Right cardiac atrium (tissue), 5 donors: Measurements from ENCODE around the gene NKAPL. TPM values are rescaled to one million over a fixed set of nuclear protein-coding genes. Genes with fewer than 3 reads are reported as not detected.

Experiments used
- ATAC-seq, 2 donors: fragments of 200-7000 bp; cut with Tn5 transposase; one replicate each; pipeline versions ENCODE4 v1.8.0 to v1.9.1; 2020; ENCODE audit warnings: moderate library complexity in 2 of 2, mild to moderate bottlenecking in 1 of 2
- DNase-seq, 3 donors: peaks; one replicate each; pipeline ENCODE4 v3.0.0-alpha.2; 2020
- H3K27ac ChIP-seq: one replicate; pipeline ENCODE4 v1.5.1; 2013; ENCODE audit warnings: mild to moderate bottlenecking, low read length, control low read depth, moderate library complexity
- H3K27me3 ChIP-seq: one replicate; pipeline ENCODE4 v1.6.1; 2013; ENCODE audit not compliant: control insufficient read depth, insufficient read depth
- H3K4me1 ChIP-seq: one replicate; pipeline ENCODE4 v1.6.1; 2013; ENCODE audit warnings: low read length; ENCODE audit not compliant: control insufficient read depth, insufficient read depth
- H3K4me3 ChIP-seq: one replicate; pipeline ENCODE4 v1.5.1; 2013; ENCODE audit warnings: low read length, control low read depth
- H3K9me3 ChIP-seq: one replicate; pipeline ENCODE4 v1.6.1; 2013; ENCODE audit warnings: low read length; ENCODE audit not compliant: control insufficient read depth
- WGBS: extraction: QIAGEN DNeasy Blood & Tissue Kit; methylation state at CpG from one replicate; pipeline ENCODE4 v1.1.7; 2013; 5-methylcytosine and 5-hydroxymethylcytosine counted together
- intact Hi-C, 4 donors: fragments of 100-400 bp; cut with DNase I; formaldehyde crosslinking; loops; one replicate each; pipeline versions ENCODE4 v1.11.0 to v1.14.0; 2022 to 2023
- polyA plus RNA-seq: library from polyadenylated mRNA; stranded (reverse); fragments of 200-250 nt; gene quantifications from one replicate; pipeline ENCODE4 v1.2.3, GENCODE V29; 2013
- total RNA-seq, 4 donors: library from RNA; stranded (reverse); fragmentation: NEBNext Ultra II Directional; extraction: Animal tissue kit (Norgen Biotek cat#: 25700); gene quantifications; one replicate each; pipeline ENCODE4 v1.2.1, GENCODE V29; 2021
- donor health status: healthy with polysubstance abuse.
- donor health status: DM: no; HTN: yes; CAD: no.
- donor health status: DM: no; HTN: no; CAD: no.
- donor health status: DM: no; HTN: yes; CAD: no; lungs with severe emphysema.
- donor health status: DM: yes; HTN: yes; CAD: no.

Gene NKAPL
- total and polyA plus RNA-seq, 5 donors = 5.5 to 6.4 (median 6.1) TPM

- intact Hi-C loops = loop anchor here in 1 of 4 donors (10.0 kb wide), 1 partner anchor 76 kb away; the partner anchor contains the start of gene ZKSCAN8
- Histone ChIP-seq H3K4me3 (no peak overlapping the region), H3K4me1 (no peaks in the 10 kb centered on the region), H3K9me3 (no peaks in the 10 kb centered on the region), H3K27ac (no peak overlapping the region), H3K27me3 (no peaks in the 10 kb centered on the region)
- no peak for ATAC-seq
- no peak for DNase-seq
- WGBS = 26% methylated on average over 6 of the region's 6 CpGs
These were observed 38.6 kb upstream of the NKAPL start for GRCh38 chr6:28220257-28221133.

- ATAC-seq (no peak), DNase-seq (no peak)
- 51% methylated on average over 9 of the region's 9 CpGs for WGBS
- peaks cover 2% of the 10 kb centered on the region for H3K4me1 ChIP-seq
- H3K9me3 ChIP-seq = no peaks in the 10 kb centered on the region
- intact Hi-C loops = loop anchor here in 1 of 4 donors (10.0 kb wide), 1 partner anchor 80 kb away; the partner anchor contains the start of gene ZKSCAN8
- H3K4me3 ChIP-seq = peak overlapping the region; percentile 54
- no peaks in the 10 kb centered on the region for H3K27me3 ChIP-seq
- peak overlapping the region; percentile 16 for H3K27ac ChIP-seq
These were observed 34.7 kb upstream of the NKAPL start for GRCh38 chr6:28224131-28225055.

- Histone ChIP-seq H3K27me3 (no peaks in the 10 kb centered on the region), H3K9me3 (no peaks in the 10 kb centered on the region), H3K27ac (peak within 1 kb of the TSS; percentile 54), H3K4me1 (peaks cover 2% of the 10 kb centered on the region), H3K4me3 (peak within 1 kb of the TSS; percentile 54)
- under 1% methylated on average over 45 of the region's 45 CpGs for WGBS
- DNase-seq (peak; percentile 90 to 95 (median 93)), ATAC-seq (peak; percentile 97 to 99)
- intact Hi-C loops = loop anchor here in 1 of 4 donors (10.0 kb wide), 1 partner anchor 80 kb away; the partner anchor contains the start of gene ZKSCAN8
These were observed 33.9 kb upstream of the NKAPL start, which contains the start of gene ZSCAN9 for GRCh38 chr6:28225056-28225834. Gene ZSCAN9 (plus strand): TSS chr6:28225275. CDS start chr6:28227085, 1,810 bp downstream.

- ATAC-seq = no peak
- no peak overlapping the region for H3K27ac ChIP-seq
- 92% methylated on average over 2 of the region's 2 CpGs for WGBS
- H3K9me3 ChIP-seq = no peaks in the 10 kb centered on the region
- H3K27me3 ChIP-seq = no peaks in the 10 kb centered on the region
- H3K4me1 ChIP-seq = peaks cover 2% of the 10 kb centered on the region
- no peak overlapping the region for H3K4me3 ChIP-seq
- intact Hi-C loops = loop anchor here in 1 of 4 donors (10.0 kb wide), 1 partner anchor 82 kb away; the partner anchor contains the start of gene ZKSCAN8
- DNase-seq = no peak
These were observed 32.6 kb upstream of the NKAPL start for GRCh38 chr6:28226460-28226859.

GRCh38 chr6:28232785-28233184 lies 26.3 kb upstream of the NKAPL start:
- no peaks in the 10 kb centered on the region for H3K27me3 ChIP-seq
- H3K4me1 ChIP-seq = peaks cover 1% of the 10 kb centered on the region
- H3K4me3 ChIP-seq = no peak overlapping the region
- H3K9me3 ChIP-seq = no peaks in the 10 kb centered on the region
- 95% methylated on average over 11 of the region's 11 CpGs for WGBS
- DNase-seq (no peak), ATAC-seq (no peak)
- intact Hi-C loops = no loop called here
- no peak overlapping the region for H3K27ac ChIP-seq

- H3K27me3 ChIP-seq = no peaks in the 10 kb centered on the region
- H3K4me1 ChIP-seq = peaks cover 1% of the 10 kb centered on the region
- DNase-seq (no peak), ATAC-seq (peak in 1 of 2 donors; percentile 64)
- intact Hi-C loops = no loop called here
- H3K27ac ChIP-seq = no peak overlapping the region
- no peak overlapping the region for H3K4me3 ChIP-seq
- no peaks in the 10 kb centered on the region for H3K9me3 ChIP-seq
- 90% methylated on average over 3 of the region's 3 CpGs for WGBS
These were observed 23.1 kb upstream of the NKAPL start for GRCh38 chr6:28235912-28236452.

GRCh38 chr6:28239636-28240035 lies 19.5 kb upstream of the NKAPL start:
- WGBS = 95% methylated on average over 1 of the region's 1 CpG
- no peaks in the 10 kb centered on the region for H3K27me3 ChIP-seq
- H3K27ac ChIP-seq = no peak overlapping the region

GRCh38 chr6:28240471-28240870 lies 18.6 kb upstream of the NKAPL start:
- Histone ChIP-seq H3K27me3 (no peaks in the 10 kb centered on the region), H3K4me1 (peaks cover 1% of the 10 kb centered on the region), H3K9me3 (no peaks in the 10 kb centered on the region), H3K27ac (no peak overlapping the region), H3K4me3 (no peak overlapping the region)
- intact Hi-C loops = no loop called here
- ATAC-seq = no peak
- 91% methylated on average over 1 of the region's 1 CpG for WGBS
- DNase-seq = no peak

More at GRCh38 chr6:28239636-28240035, 19.5 kb upstream of the NKAPL start:
- no peak overlapping the region for H3K4me3 ChIP-seq
- no peak for ATAC-seq
- no peaks in the 10 kb centered on the region for H3K9me3 ChIP-seq
- peaks cover 1% of the 10 kb centered on the region for H3K4me1 ChIP-seq
- DNase-seq = no peak
- intact Hi-C loops = no loop called here

GRCh38 chr6:28243946-28244345 lies 15.2 kb upstream of the NKAPL start:
- no peaks in the 10 kb centered on the region for H3K4me1 ChIP-seq
- intact Hi-C loops = no loop called here
- H3K27ac ChIP-seq = no peak overlapping the region
- no peaks in the 10 kb centered on the region for H3K27me3 ChIP-seq
- ATAC-seq (no peak), DNase-seq (no peak)
- no peaks in the 10 kb centered on the region for H3K9me3 ChIP-seq
- WGBS = 91% methylated on average over 3 of the region's 3 CpGs
- H3K4me3 ChIP-seq = no peak overlapping the region
